Measurements from ENCODE around the gene MFAP5.
"Not testable (repeated sequence)": the region's sequence is repeated elsewhere in the genome, so short reads cannot be mapped to it uniquely, and the experiment has no call there.

The MFAP5 gene

DNA sequence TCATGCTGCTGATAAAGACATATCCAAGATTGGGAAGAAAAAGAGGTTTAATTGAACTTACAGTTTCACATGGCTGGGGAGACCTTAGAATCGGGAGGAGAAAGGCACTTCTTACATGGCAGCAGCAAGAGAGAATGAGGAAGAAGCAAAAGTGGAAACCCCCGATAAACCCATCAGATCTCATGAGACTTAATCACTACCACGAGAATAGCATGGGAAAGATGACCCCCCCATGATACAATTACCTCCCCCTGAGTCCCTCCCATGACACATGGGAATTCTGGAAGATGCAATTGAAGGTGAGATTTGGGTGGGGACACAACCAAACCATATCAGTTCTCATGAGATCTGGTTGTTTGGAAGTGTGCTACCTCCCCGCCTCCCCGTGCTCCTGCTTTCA lies 9.8 kb upstream of the MFAP5 start:
- no peak for DNase-seq

DNA sequence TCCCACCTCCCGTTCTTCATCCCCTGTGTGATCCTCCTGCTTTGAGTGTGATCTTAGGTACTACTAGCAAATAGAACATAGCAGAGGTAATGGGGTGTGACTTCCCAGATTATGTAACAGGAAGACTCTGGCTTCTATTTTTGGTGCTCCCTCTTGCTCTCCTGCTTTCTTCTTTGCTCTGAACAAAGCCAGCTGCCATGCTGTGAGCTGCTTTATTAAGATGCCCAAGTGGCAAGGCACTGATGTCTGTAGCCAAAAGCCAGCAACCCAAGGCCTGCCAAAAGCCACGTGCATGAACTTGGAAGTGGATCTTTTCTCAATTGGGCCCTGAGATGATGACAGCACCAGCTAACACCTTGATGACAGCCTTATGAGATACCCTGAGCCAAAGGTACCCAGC lies 5.8 kb upstream of the MFAP5 start:
- no peak for DNase-seq

DNA sequence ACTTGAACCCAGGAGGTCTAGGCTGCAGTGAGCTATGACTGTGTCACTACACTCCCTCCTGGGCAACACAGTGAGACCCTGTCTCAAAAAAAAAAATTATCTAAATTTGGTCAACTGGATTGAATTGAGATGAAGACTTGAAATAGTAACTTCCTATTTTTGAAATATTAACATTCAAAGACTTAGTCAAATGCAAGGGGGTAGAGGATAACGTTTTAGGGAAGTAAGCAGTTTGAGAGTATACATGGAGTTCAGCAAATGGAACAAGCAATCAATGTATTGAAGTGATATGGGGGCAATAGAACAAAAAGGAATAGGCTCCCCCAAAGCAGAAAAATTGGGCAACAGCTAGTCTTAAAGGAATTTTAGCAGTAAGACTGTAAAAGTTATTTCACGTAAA lies 4.6 kb upstream of the MFAP5 start:
- DNase-seq = no peak

DNA sequence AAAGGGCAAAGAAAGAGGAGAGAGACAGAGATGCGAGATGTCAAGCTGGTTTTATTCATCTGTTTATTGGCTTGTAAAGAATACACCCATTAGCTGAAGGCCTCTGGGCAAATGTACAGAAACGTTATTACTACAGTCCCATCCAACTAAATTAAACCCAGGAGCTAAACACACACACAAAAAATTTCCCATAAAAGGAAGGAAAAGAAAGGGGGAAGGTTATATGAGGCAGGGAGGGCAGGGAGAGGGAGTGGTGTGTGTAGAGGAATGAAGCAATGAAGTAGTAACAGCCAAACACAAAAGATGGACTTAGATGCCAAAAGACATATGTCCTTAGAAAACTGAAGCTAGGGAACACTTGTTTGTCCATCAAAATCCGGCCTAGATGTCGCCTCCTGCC lies 3.1 kb upstream of the MFAP5 start:
- DNase-seq = no peak

DNA sequence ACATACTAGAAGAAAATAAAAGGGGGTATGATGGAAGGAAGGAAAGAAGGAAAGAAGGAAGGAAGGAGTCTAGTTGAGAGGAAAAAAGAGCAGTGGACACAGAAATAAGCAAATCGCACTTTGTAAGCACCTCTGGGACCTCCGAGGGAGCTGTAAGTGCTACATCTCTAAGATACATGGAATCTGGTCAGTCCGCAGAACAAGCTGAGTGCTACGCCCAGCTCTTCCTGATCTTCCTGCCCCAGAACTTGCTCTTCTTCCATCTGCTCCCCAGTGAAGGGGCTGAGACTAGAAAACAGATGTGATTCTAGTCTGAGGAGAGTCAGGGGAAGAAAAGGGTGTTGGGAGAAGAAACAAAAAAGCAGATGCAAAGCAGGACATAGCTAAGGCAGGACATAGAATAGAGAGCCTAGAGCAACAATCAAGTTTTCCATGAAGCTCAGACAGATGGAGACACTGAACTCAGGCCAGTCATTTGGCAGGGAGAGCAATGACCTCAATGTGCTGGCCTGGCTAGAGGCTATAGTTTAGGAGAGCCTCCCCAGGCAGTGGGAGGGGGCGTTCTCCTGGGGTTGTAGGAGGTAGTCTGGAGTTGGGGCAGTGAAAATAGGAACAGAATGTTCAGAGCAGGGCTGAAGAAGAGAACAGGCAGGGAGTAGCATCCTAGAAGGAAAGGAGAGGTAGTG lies 1.7 kb upstream of the MFAP5 start:
- no peak for DNase-seq

DNA sequence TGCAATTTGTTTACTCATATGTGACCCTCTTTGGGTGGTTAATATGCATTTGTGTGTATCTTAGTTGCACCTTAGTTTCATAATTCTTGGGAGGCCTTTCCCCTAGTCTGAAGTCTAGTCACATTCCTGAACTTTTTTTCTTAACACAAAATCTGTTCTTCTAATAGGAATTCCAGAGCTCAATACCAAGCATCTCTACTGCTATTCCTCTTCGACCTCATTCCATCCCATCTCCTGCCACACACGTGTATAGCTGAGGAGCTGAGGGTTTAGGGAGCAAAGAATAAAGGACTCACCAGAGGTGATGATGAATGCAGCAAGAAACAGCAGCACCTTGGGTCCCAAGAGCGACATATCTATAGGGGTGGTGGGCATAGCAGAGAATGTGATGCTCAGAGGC lies 875 bp downstream of the MFAP5 start:
- DNase-seq = no peak

DNA sequence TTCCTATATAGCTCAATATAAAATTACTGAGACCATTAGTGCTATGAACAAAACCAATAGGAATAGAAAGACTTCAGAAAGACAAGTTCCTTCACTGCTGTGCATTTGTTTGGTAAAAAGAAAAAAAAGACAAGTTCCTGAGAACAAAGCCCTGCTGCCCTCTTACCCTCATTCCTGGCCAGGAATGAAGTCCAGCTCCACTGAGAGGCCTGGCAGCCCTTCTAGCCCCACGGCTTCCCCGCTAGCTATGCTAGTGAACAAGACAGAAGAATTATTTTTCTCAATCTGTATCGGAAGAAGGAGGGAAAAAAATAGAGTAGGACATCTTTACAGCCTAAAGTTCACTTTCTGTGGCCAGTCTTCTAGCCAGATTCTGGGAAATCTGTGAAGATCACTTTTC lies 1.6 kb downstream of the MFAP5 start:
- no peak for DNase-seq

DNA sequence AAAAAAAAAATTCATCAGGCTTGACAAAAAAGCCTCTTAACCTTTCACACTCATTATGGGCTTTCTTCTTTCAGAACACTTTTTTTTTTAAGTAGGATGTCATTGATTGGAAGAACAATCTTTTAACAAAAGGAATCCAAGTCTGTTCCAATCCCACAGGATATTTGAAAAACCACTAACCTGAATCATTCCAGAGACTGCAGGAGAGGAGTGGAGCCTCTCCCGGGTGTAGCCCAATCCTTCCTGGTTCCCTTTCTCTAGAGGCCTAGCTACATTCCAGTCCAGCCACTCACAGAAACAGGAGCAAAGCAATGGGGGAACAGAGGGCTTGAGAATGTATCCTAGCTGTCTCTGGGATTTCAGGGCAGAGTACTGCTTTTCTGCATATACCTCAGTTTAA lies 4.3 kb downstream of the MFAP5 start:
- DNase-seq = no peak

DNA sequence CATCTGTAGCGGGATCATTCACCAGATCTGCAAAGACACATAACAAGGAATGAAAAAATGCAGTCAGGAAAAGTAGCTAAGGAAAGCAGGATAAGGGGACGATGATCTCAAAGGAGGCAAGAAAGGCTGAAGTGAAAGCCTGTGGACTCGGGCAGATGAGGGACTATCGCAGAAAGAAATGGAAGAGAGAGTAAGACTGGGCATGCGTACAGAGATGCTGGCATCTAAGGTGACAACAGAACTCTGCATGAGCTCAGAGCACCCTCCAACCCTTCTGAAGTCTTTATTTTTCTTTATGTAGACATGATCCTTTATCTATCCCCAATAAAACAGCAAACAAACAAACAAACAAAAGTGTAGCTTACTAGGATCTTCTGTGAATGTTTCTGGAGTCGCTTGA lies 7.2 kb downstream of the MFAP5 start:
- no peak for DNase-seq

DNA sequence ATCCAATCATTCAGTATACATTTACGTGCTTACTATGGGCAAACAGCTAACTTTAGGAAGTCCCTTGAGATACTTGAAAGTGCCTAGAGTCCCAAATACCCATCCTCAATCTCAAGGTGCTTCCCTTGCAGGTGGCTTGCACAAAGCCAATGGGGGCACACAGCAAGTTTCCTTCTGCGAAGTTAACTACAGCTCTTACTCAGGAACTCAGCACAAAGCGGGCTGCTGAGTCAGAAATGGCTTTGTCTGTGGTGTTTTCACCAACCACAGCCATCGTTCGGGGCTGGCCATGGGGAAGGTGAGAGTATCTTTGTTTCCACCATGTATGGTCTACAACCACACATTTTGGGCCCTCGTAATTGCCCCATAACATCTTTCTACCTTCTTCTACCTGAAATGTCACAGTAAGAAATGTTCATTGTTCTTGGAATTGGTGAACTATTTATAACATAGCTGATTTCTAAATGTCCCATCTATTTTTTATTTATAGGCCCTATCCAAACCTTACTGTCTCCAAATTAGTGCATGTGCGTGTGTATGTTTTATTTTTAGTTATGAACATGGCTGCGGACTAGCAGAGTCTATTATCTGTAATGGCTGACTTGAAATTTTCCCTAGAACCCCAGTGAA lies 13.9 kb downstream of the MFAP5 start:
- DNase-seq = no peak

DNA sequence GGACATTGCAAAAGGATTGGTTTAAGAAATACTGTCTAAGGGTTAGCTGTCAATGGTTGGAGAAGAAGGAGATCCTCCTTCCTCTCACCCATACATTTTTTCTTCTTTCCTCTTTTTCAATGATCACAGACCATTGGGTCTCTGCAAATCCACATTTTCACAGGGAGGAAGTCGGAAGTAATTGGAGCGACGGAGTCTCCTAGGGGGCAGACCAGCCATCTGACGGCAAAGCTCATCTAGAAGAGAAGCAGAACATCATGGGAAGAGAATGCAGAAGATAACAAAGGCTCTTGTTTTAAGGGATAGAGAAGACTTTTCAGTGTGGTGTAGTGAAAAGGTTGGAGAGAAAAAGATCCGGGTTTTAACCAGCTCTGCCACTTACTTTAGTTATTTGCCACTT lies 14.7 kb downstream of the MFAP5 start:
- no peak for DNase-seq

DNA sequence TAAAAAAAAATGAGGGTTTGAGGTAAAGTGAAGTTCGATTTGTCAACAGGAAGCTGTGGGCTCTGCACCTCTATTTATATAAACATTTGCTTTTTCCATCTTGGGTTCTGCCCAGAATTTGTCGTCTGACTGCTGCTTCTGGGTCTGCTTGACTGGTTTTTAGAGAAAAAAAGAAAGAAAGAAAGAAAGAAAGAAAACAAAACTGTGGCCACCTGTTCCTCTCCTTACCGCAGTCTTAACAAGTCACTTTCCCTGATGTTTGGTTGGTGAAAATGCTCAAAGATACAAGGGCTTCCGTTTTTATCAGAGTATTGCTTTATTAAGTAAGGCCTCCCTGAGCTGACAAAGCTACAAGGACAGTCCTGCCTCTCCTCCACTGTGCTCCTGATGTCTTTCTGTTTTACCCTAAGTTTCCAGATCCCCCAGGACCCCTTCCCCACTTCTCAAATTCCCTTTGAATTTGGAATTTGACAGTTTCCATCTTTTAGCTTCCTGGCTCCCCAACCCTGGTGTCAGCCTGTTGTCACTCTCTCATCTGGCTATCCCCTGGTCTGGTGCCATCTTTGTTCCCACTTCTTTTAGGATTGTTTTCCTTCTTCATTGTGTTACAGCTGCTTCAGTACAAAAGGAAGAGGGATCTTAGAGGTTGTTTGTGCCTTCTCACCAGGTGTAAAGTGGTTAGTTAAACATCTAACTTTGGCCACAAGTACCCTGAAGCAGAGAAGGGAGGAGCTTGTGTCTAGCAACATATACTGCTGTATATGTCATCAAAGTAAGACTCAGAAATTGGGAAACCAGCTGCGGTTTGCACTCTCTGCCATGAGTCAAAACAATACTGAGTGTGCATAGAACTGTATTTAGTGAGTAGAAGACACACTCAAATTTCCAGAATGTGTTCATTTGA lies 18.0 kb downstream of the MFAP5 start:
- DNase-seq = no peak

DNA sequence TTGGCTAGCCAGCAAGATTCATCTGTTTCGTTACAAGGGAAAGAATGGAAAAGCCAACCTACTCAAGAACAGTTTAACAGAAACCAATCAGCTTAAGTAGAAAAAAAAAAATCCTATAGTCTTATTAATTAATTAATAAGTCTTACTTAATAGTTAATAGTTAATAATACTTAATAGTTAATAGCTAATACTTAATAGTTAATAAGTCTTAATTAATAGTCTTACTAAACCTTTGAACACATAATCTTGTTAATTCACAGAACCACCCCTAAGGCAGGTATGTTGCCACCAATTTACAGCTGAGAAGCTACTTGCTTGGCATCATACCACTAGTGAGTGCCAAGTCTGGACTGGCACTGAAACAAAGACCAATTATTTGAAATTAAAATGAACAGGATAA lies 19.9 kb downstream of the MFAP5 start:
- DNase-seq = no peak

DNA sequence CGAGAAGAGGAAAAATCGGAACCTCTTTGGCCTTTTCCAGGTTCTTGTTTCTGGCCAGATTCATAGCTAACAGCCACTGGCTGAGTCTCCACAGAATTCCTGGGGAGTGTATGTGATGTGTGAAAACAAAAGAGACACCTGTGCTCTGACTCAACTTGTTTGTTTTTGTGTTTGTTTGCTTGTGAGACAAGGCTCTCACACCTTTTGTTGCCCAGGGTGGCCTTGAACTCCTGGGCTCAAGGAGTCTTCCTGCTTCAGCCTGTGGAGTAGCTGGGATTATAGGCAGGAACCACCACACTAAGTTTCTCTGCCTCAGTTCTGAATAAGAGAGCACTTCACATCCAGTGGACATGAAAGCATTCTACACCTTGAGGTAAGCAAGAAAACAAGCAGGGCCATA lies 22.7 kb downstream of the MFAP5 start:
- DNase-seq = no peak

DNA sequence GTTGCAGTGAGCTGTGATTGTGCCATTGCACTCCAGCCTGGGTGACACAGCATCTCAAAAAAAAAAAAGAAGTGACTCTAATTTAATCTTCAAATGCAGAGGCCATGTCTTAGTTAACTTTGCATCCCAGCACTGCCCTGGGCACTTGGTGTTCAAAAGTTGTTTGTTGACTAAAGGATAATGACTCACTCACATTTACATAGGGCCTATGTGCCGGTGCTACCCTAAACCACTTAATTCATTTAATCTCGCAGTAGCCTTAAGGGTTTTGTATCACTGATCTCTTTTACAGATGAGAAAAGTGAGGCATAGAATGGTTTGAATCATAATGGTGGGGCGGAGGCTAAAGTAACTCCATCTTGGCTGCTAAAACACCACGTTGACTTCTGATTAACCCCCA lies 23.7 kb downstream of the MFAP5 start:
- no peak for DNase-seq

DNA sequence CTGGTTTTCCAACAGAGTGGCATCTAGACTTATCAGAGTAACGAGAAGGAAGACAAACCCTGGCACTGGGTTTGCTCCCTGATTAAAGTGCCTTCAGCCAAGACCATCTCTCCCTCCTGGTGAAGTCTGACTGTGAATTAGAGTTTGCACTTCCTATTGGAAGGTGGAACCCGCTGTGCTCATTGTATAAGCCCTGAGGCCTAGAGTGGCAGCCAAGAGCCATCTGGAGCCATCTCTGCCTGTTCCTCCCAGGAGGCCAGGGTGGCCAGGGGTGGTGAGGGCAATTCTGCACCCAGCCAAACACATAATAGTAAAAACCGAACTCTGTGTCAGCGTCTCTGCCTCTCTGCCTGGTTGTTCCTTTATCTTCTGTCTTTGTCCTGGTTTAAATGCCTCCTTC lies 25.0 kb downstream of the MFAP5 start:
- DNase-seq = no peak

DNA sequence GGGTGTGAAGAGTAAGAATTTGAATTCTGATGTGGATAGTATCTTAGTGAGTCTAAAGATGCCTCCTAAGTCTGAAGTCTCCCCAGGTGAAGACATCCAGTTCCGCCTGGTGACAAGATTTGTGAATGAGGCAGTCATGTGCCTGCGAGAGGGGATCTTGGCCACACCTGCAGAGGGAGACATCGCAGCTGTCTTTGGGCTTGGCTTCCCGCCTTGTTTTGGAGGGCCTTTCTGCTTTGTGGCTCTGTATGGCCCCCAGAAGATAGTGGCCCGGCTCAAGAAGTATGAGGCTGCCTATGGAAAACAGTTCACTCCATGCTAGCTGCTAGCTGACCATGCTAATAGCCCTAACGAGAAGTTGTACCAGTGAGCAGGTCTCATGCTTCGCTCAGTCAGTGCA lies 25.4 kb downstream of the MFAP5 start:
- DNase-seq = no peak

DNA sequence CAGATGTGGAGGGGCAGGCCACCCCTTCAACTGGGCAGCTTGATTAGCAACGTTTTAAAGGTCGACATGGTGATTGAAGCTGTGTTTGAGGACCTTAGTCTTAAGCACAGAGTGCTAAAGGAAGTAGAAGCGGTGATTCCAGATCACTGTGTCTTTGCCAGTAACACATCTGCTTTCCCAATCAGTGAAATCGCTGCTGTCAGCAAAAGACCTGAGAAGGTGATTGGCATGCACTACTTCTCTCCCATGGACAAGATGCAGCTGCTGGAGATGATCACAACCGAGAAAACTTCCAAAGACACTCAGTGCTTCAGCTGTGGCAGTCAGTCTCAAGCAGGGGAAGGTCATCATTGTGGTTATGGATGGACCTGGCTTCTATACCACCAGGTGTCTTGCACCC lies 26.0 kb downstream of the MFAP5 start:
- DNase-seq = no peak

DNA sequence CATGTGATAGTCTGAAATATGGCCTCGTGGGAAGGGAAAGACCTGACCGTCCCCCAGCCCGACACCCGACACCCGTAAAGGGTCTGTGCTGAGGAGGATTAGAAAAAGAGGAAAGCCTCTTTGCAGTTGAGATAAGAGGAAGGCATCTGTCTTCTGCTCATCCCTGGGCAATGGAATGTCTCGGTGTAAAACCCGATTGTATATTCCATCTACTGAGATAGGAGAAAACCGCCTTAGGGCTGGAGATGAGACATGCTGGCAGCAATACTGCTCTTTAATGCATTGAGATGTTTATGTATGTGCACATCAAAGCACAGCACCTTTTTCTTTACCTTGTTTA lies 26.6 kb downstream of the MFAP5 start:
- not testable (repeated sequence) for DNase-seq

DNA sequence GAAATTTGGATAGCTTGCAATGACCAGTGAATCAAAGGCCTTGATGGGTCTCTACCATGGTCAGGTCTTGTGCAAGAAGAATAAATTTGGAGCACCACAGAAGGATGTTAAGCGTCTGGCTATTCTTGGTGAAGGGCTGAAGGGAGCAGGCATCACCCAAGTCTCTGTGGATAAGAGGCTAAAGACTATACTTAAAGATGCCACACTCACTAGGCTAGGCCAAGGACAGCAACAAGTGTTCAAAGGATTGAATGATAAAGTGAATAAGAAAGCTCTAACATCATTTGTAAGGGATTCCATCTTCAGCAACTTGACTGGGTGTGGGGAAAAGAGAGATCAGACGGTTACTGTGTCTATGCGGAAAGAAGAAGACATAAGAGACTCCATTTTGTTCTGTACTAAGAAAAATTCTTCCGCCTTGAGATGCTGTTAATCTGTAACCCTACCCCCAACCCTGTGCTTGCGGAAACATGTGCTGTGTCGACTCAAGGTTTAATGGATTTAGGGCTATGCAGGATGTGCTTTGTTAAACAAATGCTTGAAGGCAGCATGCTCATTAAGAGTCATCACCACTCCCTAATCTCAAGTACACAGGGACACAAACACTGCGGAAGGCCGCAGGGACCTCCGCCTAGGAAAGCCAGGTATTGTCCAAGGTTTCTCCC lies 27.2 kb downstream of the MFAP5 start:
- DNase-seq = not testable (repeated sequence)

DNA sequence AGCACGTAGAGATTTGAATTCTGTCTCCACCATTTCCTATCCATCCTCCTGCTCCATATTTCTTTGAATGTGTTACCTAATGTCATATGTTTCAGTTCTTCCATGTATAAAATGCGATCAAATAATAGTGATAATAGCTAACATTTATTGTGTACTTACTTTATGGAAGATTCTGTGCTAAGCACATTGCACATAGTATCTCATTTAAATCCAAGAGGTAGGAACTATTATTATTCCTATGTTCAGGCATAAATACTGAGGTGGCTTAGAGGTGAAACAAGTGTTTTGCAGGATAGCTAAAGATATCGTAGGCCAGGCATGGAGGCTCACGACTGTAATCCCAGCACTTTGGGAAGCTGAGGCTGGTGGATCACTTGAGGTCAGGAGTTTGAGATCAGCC lies 32.5 kb downstream of the MFAP5 start:
- no peak for DNase-seq

DNA sequence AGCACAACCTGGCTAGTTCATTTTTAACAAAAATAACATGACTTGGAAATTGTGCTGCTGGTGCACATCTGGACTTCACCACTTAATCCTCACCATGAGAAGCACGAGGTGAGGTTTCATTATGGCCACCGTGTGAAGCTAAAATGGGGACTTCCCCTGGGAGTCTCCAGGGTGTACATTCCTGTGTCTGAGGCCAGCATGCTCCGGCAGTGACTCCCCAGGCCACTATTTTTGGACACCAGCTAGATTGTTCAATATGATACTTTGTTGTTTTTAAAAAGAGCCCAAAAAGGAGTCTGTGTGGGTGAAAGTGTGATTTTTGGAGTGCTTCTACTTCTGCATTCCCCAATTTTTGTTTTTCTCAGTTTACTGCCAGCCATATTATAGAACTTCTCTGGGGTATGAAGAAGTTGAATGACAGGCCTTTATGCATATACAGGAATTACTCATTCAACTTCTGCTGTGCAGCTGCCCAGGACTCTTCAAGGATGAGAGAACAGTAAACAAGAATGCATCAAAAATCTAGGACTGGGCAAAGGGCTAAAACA lies 33.1 kb downstream of the MFAP5 start:
- DNase-seq = no peak

DNA sequence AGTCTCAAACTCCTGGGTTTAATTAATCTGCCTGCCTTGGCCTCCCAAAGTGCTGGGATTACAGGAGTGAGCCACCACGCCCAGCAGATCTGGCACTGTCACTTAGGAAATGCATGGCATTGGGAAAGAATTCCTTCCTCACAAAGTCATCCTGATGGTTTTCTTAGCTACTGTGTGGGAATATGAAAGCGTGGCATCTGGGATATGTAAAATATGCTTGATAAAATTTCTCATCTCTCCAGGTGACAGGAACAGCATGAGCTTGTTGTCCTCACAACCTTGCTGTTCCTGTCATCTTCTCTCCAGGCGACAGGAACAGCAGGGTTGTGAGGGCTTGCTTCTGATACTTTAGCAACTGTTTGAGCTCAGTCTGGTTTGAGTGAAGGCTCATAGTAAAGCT lies 33.9 kb downstream of the MFAP5 start:
- no peak for DNase-seq
